ENCODE data around the gene FOXN1. TPM values are rescaled to one million over a fixed set of nuclear protein-coding genes. Genes with fewer than 3 reads are reported as not detected.
A peak's percentile ranks its signal among the peaks of the same experiment; 100 is the strongest.

FOXN1 gene
- total and polyA plus RNA-seq, 2 of the 13 experiments (the other 11 are each of a cell fraction or from before 2014, with no cell fraction given): 0.01 TPM; not detected in 1

DNA sequence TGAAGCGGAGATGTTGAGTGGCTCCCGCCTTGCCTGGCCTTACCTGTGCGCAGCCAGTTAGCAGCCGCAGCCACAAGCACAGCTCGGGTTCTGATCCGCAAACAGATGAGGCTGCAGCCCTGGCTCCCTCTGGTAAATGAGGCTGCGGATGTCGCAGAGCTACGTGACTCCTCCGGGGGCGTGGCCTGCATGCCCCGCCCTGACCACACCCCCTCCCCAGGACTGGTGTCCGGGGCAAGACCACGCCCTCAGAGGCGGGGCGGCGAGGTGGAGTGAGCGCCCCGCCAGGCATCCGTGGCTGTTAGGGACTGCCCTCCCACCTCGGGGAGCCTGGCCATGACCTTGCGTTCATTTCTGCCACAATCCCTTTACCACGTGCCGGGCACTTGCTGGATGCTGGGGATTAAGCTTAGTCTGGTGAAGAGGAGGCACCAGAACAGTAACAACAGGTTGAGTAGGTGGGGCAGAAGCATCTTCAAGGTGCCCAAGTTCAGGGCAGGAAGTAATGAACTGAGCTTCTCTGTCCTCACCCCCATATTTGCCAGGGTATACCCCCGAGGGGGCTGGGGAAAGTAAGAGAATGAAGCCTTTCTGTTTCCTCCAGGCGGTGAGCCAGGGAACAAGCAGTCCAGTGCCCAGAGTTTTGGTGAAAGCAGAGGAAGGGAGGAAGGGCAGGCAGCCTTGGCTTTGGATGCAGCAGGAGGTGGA is 70.8 kb downstream of the FOXN1 start, which contains the start of gene ALDOC (continued):
- TF ChIP-seq, protein P1, sequence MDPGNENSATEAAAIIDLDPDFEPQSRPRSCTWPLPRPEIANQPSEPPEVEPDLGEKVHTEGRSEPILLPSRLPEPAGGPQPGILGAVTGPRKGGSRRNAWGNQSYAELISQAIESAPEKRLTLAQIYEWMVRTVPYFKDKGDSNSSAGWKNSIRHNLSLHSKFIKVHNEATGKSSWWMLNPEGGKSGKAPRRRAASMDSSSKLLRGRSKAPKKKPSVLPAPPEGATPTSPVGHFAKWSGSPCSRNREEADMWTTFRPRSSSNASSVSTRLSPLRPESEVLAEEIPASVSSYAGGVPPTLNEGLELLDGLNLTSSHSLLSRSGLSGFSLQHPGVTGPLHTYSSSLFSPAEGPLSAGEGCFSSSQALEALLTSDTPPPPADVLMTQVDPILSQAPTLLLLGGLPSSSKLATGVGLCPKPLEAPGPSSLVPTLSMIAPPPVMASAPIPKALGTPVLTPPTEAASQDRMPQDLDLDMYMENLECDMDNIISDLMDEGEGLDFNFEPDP (CRISPR knock-in tag; conservative IDR thresholded peaks at IDR 0.05): no peak
- peak; percentile 80 for TF ChIP-seq HOXA3 (CRISPR knock-in tag; IDR thresholded peaks at IDR 0.05)
- no peak for TF ChIP-seq FOSL2 (CRISPR knock-in tag; IDR thresholded peaks at IDR 0.05)
- TF ChIP-seq KMT2A (CRISPR knock-in tag; IDR thresholded peaks at IDR 0.05): no peak
- TF ChIP-seq HOXA9 (CRISPR knock-in tag; IDR thresholded peaks at IDR 0.05; ENCODE audit: borderline replicate concordance): no peak
- TF ChIP-seq, protein P2, sequence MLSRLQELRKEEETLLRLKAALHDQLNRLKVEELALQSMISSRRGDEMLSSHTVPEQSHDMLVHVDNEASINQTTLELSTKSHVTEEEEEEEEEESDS (CRISPR knock-in tag; IDR thresholded peaks at IDR 0.05; ENCODE audit: borderline replicate concordance): no peak
- peak; percentile 44 to 94; a peak in 3 of 4 replicates for TF ChIP-seq POLR2A (IDR thresholded peaks at IDR 0.05; ENCODE audit: insufficient read depth in 1 of 2, low read depth in 2 of 2, low read length in 2 of 2)
- no peak for TF ChIP-seq FOSL1 (CRISPR knock-in tag; IDR thresholded peaks at IDR 0.05; ENCODE audit: borderline replicate concordance)
- peak; percentile 76; the same call in 1 of the 2 replicates for TF ChIP-seq YEATS4 (CRISPR knock-in tag; IDR thresholded peaks at IDR 0.05; ENCODE audit: borderline replicate concordance)
- 0 out of 2 replicates have a peak, but pooled peaks have one; percentile 52 for TF ChIP-seq RBAK (CRISPR knock-in tag; IDR thresholded peaks at IDR 0.05)
- TF ChIP-seq, protein P3, sequence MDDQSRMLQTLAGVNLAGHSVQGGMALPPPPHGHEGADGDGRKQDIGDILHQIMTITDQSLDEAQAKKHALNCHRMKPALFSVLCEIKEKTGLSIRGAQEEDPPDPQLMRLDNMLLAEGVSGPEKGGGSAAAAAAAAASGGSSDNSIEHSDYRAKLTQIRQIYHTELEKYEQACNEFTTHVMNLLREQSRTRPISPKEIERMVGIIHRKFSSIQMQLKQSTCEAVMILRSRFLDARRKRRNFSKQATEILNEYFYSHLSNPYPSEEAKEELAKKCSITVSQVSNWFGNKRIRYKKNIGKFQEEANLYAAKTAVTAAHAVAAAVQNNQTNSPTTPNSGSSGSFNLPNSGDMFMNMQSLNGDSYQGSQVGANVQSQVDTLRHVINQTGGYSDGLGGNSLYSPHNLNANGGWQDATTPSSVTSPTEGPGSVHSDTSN (CRISPR knock-in tag; IDR thresholded peaks at IDR 0.05; ENCODE audit: borderline replicate concordance): no peak
- TF ChIP-seq, protein P4, sequence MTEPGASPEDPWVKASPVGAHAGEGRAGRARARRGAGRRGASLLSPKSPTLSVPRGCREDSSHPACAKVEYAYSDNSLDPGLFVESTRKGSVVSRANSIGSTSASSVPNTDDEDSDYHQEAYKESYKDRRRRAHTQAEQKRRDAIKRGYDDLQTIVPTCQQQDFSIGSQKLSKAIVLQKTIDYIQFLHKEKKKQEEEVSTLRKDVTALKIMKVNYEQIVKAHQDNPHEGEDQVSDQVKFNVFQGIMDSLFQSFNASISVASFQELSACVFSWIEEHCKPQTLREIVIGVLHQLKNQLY (CRISPR knock-in tag; IDR thresholded peaks at IDR 0.05): peak; percentile 95
- peak; percentile 33; the same call in 1 of the 2 replicates for TF ChIP-seq CEBPG (CRISPR knock-in tag; IDR thresholded peaks at IDR 0.05)
- TF ChIP-seq MAFK (conservative IDR thresholded peaks at IDR 0.05 in 1 of 2, IDR thresholded peaks at IDR 0.05 in 1 of 2; ENCODE audit: low read length in 2 of 2): no peak
- peak; percentile 45; the same call in 1 of the 2 replicates for TF ChIP-seq ZNF589 (CRISPR knock-in tag; conservative IDR thresholded peaks at IDR 0.05)
- TF ChIP-seq, protein P5, sequence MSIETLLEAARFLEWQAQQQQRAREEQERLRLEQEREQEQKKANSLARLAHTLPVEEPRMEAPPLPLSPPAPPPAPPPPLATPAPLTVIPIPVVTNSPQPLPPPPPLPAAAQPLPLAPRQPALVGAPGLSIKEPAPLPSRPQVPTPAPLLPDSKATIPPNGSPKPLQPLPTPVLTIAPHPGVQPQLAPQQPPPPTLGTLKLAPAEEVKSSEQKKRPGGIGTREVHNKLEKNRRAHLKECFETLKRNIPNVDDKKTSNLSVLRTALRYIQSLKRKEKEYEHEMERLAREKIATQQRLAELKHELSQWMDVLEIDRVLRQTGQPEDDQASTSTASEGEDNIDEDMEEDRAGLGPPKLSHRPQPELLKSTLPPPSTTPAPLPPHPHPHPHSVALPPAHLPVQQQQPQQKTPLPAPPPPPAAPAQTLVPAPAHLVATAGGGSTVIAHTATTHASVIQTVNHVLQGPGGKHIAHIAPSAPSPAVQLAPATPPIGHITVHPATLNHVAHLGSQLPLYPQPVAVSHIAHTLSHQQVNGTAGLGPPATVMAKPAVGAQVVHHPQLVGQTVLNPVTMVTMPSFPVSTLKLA (IDR thresholded peaks at IDR 0.05): peak; percentile 70
- TF ChIP-seq ZNF350 (CRISPR knock-in tag; IDR thresholded peaks at IDR 0.05; ENCODE audit: borderline replicate concordance, low read depth): peak; percentile 75; the same call in 1 of the 2 replicates
- peak; percentile 76; the same call in 1 of the 2 replicates for TF ChIP-seq ZNF441 (CRISPR knock-in tag; IDR thresholded peaks at IDR 0.05; ENCODE audit: borderline replicate concordance)
- TF ChIP-seq, protein P6, sequence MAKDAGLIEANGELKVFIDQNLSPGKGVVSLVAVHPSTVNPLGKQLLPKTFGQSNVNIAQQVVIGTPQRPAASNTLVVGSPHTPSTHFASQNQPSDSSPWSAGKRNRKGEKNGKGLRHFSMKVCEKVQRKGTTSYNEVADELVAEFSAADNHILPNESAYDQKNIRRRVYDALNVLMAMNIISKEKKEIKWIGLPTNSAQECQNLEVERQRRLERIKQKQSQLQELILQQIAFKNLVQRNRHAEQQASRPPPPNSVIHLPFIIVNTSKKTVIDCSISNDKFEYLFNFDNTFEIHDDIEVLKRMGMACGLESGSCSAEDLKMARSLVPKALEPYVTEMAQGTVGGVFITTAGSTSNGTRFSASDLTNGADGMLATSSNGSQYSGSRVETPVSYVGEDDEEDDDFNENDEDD (CRISPR knock-in tag; IDR thresholded peaks at IDR 0.05; ENCODE audit: borderline replicate concordance): peak; percentile 82; the same call in 1 of the 2 replicates
- TF ChIP-seq, protein P7, sequence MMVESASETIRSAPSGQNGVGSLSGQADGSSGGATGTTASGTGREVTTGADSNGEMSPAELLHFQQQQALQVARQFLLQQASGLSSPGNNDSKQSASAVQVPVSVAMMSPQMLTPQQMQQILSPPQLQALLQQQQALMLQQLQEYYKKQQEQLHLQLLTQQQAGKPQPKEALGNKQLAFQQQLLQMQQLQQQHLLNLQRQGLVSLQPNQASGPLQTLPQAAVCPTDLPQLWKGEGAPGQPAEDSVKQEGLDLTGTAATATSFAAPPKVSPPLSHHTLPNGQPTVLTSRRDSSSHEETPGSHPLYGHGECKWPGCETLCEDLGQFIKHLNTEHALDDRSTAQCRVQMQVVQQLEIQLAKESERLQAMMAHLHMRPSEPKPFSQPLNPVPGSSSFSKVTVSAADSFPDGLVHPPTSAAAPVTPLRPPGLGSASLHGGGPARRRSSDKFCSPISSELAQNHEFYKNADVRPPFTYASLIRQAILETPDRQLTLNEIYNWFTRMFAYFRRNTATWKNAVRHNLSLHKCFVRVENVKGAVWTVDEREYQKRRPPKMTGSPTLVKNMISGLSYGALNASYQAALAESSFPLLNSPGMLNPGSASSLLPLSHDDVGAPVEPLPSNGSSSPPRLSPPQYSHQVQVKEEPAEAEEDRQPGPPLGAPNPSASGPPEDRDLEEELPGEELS (CRISPR knock-in tag; IDR thresholded peaks at IDR 0.05): no peak
- TF ChIP-seq ELF1 (CRISPR knock-in tag; IDR thresholded peaks at IDR 0.05): peak; percentile 54; the same call in 1 of the 2 replicates

Measured in HepG2 (cell line).